ENCODE measurements around the gene PTPRN2. TPM values are rescaled to one million over a fixed set of nuclear protein-coding genes. Genes with fewer than 3 reads are reported as not detected.

The PTPRN2 gene
- total and polyA plus RNA-seq, 2 of the 8 experiments (the other 6 are each of a cell fraction or from before 2014, with no cell fraction given), result 2.6 to 4.5 TPM

- no peak for TF ChIP-seq TAF7 (optimal IDR thresholded peaks at IDR 0.05; ENCODE audit: borderline replicate concordance, low read depth, low read length)
- no peak for TF ChIP-seq GTF2F1 (IDR thresholded peaks at IDR 0.05; ENCODE audit: borderline replicate concordance, low read depth, low read length)
- TF ChIP-seq RXRA (IDR thresholded peaks at IDR 0.05; ENCODE audit: insufficient read depth, low read depth, low read length), result no peak
- TF ChIP-seq NRF1 (IDR thresholded peaks at IDR 0.05; ENCODE audit: low read depth, low read length), result no peak
- TF ChIP-seq TCF12 (IDR thresholded peaks at IDR 0.05; ENCODE audit: low read depth, low read length), result no peak
- no peak for TF ChIP-seq KDM1A (IDR thresholded peaks at IDR 0.05; ENCODE audit: borderline replicate concordance, low read length)
- no peak for TF ChIP-seq ASH2L (IDR thresholded peaks at IDR 0.05; ENCODE audit: low read length)
- TF ChIP-seq SAP30 (IDR thresholded peaks at IDR 0.05; ENCODE audit: insufficient read depth, insufficient replicate concordance, low read length), result no peak
- TF ChIP-seq PHF8 (conservative IDR thresholded peaks at IDR 0.05; ENCODE audit: low read depth, low read length), result no peak
- TF ChIP-seq JUN (IDR thresholded peaks at IDR 0.05; ENCODE audit: low read depth, low read length), result no peak
- no peak for TF ChIP-seq SP2 (IDR thresholded peaks at IDR 0.05; ENCODE audit: low read length)
- H4K20me1 ChIP-seq (replicated peaks in 1 of 2; ENCODE audit: control insufficient read depth in 1 of 2, insufficient read depth in 2 of 2, low read length in 2 of 2), result no peaks in the 10 kb centered on the region
- H3K4me2 ChIP-seq (ENCODE audit: insufficient read depth in 1 of 2, low read depth in 2 of 2, low read length in 2 of 2), result no peak overlapping the region
- no peaks in the 10 kb centered on the region for H3K36me3 ChIP-seq (ENCODE audit: control insufficient read depth in 2 of 4, insufficient read depth in 4 of 4, low read length in 3 of 4)
- H3K14ac ChIP-seq (ENCODE audit: insufficient read length), result no peak overlapping the region
- H3K9ac ChIP-seq (replicated peaks in 1 of 4; ENCODE audit: extremely low read depth in 1 of 4, low read depth in 3 of 4, low read length in 3 of 4), result no peak overlapping the region
- H2BK5ac ChIP-seq (ENCODE audit: low read depth, low read length), result no peak overlapping the region
- no peak overlapping the region for H3K4ac ChIP-seq (replicated peaks; ENCODE audit: insufficient read length, low read depth, low read length)
- no peak overlapping the region for H4K5ac ChIP-seq (ENCODE audit: insufficient read length, low read depth, low read length)
- no peak overlapping the region for H3K27ac ChIP-seq (ENCODE audit: low read depth, low read length)
- no peak overlapping the region for H3K56ac ChIP-seq (replicated peaks; ENCODE audit: insufficient read length, low read depth, low read length)
- H3K79me2 ChIP-seq (ENCODE audit: control insufficient read depth in 1 of 2, insufficient read depth in 2 of 2, low read length in 2 of 2), result no peaks in the 10 kb centered on the region
- no peak overlapping the region for H4K8ac ChIP-seq (ENCODE audit: extremely low read depth, insufficient read depth, low read length)
- no peaks in the 10 kb centered on the region for H3K23me2 ChIP-seq (ENCODE audit: low read depth, low read length)
- no peak overlapping the region for H2BK120ac ChIP-seq (replicated peaks; ENCODE audit: low read depth, low read length)
- no peak overlapping the region for H2BK15ac ChIP-seq (ENCODE audit: low read length)
- H3K4me3 ChIP-seq (ENCODE audit: extremely low read depth in 1 of 4, insufficient read depth in 2 of 4, low read depth in 3 of 4, low read length in 4 of 4), result no peak overlapping the region
- CTCF ChIA-PET (ENCODE audit: partially characterized antibody), result interaction anchor here (0.6 kb wide), 1 partner anchor 218 kb away, joined by 3 read pairs; no protein-coding TSS in a partner anchor
- no peak overlapping the region for H2AFZ ChIP-seq (ENCODE audit: low read length)
- DNase-seq (ENCODE audit: low read depth in 1 of 2, low spot score in 2 of 2), result no peak
- H3K27me3 ChIP-seq (replicated peaks in 1 of 4; ENCODE audit: control insufficient read depth in 3 of 4, extremely low read depth in 1 of 4, insufficient read depth in 3 of 4, low read length in 3 of 4), result no peaks in the 10 kb centered on the region; a peak in 1 of 7 replicates
- no peak overlapping the region for H3K23ac ChIP-seq (ENCODE audit: insufficient read length)
- H4K91ac ChIP-seq (replicated peaks; ENCODE audit: insufficient read length, low read length), result no peak overlapping the region
- no peaks in the 10 kb centered on the region for H3K79me1 ChIP-seq (ENCODE audit: low read depth, low read length)
- peaks cover 13 to 14% of the 10 kb centered on the region in 2 experiments for H3K9me3 ChIP-seq (ENCODE audit: insufficient read depth in 2 of 2, low read depth in 1 of 2, low read length in 1 of 2)
- no peak overlapping the region for H3K18ac ChIP-seq (ENCODE audit: extremely low read depth, low read length)
- POLR2A ChIA-PET (ENCODE audit: partially characterized antibody), result no interaction called here
- H3K4me1 ChIP-seq (replicated peaks in 1 of 4; ENCODE audit: control insufficient read depth in 3 of 4, insufficient read depth in 4 of 4, low read length in 3 of 4), result peaks cover 0 to 6% (median under 1%) of the 10 kb centered on the region in 4 experiments; a peak in 1 of 7 replicates
- H2AK5ac ChIP-seq (ENCODE audit: low read depth, low read length), result no peak overlapping the region
- H2BK12ac ChIP-seq (ENCODE audit: low read depth, low read length), result no peak overlapping the region
- H2BK20ac ChIP-seq (ENCODE audit: low read length), result no peak overlapping the region
- FAIRE-seq, result no peak
Observed at GRCh38 chr7:158039270-158039669, 548.4 kb downstream of the PTPRN2 start.

Data from H1 (cell line).